Measurements from ENCODE around the gene PRM1.

The PRM1 gene

GRCh38 chr16:11232302-11232851, 48.8 kb downstream of the PRM1 start:
- Histone ChIP-seq H3K27ac (ENCODE audit: low read length) (no peak overlapping the region), H3K4me1 (ENCODE audit: control insufficient read depth, low read depth, low read length) (no peaks in the 10 kb centered on the region), H3K9me3 (ENCODE audit: control insufficient read depth, low read depth, low read length) (no peaks in the 10 kb centered on the region), H3K27me3 (ENCODE audit: control insufficient read depth, insufficient read depth, low read length) (no peaks in the 10 kb centered on the region), H3K4me3 (ENCODE audit: low read length) (no peak overlapping the region), H3K36me3 (ENCODE audit: control insufficient read depth, low read depth, low read length) (no peaks in the 10 kb centered on the region), H3K9ac (ENCODE audit: low read length) (no peak overlapping the region)

- no peak overlapping the region for H3K4me3 ChIP-seq (ENCODE audit: low read length)
- H3K36me3 ChIP-seq (ENCODE audit: control insufficient read depth, low read depth, low read length): no peaks in the 10 kb centered on the region
- no peak overlapping the region for H3K27ac ChIP-seq (ENCODE audit: low read length)
Measured at GRCh38 chr16:11231367-11231970, 49.7 kb downstream of the PRM1 start.

More at GRCh38 chr16:11231367-11231970, 49.7 kb downstream of the PRM1 start:
- no peaks in the 10 kb centered on the region for H3K27me3 ChIP-seq (ENCODE audit: control insufficient read depth, insufficient read depth, low read length)
- H3K9me3 ChIP-seq (ENCODE audit: control insufficient read depth, low read depth, low read length): no peaks in the 10 kb centered on the region
- H3K4me1 ChIP-seq (ENCODE audit: control insufficient read depth, low read depth, low read length): no peaks in the 10 kb centered on the region
- H3K9ac ChIP-seq (ENCODE audit: low read length): no peak overlapping the region
